SW 1271 (cell line): ENCODE data around the gene PLD1.
"Not testable (repeated sequence)": the region's sequence is repeated elsewhere in the genome, so short reads cannot be mapped to it uniquely, and the experiment has no call there.

Source experiments
- DNase-seq, 2 experiments: peaks; one replicate each; lab custom pipeline; 2025; lab: John Stamatoyannopoulos, UW

PLD1 gene, protein sequence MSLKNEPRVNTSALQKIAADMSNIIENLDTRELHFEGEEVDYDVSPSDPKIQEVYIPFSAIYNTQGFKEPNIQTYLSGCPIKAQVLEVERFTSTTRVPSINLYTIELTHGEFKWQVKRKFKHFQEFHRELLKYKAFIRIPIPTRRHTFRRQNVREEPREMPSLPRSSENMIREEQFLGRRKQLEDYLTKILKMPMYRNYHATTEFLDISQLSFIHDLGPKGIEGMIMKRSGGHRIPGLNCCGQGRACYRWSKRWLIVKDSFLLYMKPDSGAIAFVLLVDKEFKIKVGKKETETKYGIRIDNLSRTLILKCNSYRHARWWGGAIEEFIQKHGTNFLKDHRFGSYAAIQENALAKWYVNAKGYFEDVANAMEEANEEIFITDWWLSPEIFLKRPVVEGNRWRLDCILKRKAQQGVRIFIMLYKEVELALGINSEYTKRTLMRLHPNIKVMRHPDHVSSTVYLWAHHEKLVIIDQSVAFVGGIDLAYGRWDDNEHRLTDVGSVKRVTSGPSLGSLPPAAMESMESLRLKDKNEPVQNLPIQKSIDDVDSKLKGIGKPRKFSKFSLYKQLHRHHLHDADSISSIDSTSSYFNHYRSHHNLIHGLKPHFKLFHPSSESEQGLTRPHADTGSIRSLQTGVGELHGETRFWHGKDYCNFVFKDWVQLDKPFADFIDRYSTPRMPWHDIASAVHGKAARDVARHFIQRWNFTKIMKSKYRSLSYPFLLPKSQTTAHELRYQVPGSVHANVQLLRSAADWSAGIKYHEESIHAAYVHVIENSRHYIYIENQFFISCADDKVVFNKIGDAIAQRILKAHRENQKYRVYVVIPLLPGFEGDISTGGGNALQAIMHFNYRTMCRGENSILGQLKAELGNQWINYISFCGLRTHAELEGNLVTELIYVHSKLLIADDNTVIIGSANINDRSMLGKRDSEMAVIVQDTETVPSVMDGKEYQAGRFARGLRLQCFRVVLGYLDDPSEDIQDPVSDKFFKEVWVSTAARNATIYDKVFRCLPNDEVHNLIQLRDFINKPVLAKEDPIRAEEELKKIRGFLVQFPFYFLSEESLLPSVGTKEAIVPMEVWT

DNA sequence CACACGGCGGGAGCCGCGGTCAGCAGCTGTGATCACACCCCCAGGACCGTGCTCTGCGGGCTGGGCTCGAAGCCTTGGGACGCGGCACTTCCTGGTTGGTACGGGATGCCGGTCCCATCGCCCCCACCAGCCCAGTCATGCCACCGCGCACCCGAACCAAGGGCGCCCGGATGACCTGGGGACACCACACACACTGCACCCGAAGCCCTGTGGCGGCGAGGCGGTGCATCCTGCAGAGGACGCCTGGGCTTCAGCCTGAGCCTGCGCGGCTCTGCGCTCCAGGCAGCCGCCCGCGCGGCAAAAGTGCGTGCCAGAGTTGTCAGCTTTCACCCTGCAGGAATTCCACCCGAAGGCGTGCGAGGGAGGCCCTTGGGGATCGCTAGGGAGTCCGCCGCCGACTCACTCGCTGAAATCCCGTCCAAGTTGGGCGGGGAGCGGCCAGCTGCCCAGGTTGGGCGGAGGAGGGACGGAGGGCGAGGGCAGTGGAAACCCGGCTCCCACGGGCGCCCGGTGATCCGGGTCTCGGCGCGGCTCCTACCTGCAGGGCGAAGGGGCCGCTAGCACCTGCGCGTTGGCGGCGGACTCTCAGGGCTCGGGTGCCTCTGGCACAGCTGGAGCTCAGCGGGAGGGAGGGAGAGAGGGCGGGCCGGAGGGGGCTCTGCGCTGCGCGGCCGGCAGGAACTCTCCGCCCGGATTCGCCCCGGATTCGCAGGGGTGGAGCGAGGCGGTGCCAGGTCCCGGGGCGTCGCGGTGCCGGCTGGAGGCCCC, at the start of gene PLD1:
PLD1 (minus strand) TSS at position 623 of the 768 bp plus-strand sequence. CDS start 72,432 bp downstream, outside the sequence.
- DNase-seq: peak; percentile 56 to 80

DNA sequence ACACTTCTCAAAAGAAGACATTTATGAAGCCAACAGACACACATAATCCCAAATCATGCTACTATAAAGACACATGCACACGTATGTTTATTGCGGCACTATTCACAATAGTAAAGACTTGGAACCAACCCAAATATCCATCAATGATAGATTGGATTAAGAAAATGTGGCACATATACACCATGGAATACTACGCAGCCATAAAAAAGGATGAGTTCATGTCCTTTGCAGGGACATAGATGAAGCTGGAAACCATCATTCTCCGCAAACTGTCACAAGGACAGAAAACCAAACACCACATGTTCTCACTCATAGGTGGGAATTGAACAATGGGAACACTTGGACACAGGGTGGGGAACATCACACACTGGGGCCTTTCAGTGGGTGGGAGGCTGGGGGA, 48.5 kb upstream of the PLD1 start:
- not testable (repeated sequence) for DNase-seq

DNA sequence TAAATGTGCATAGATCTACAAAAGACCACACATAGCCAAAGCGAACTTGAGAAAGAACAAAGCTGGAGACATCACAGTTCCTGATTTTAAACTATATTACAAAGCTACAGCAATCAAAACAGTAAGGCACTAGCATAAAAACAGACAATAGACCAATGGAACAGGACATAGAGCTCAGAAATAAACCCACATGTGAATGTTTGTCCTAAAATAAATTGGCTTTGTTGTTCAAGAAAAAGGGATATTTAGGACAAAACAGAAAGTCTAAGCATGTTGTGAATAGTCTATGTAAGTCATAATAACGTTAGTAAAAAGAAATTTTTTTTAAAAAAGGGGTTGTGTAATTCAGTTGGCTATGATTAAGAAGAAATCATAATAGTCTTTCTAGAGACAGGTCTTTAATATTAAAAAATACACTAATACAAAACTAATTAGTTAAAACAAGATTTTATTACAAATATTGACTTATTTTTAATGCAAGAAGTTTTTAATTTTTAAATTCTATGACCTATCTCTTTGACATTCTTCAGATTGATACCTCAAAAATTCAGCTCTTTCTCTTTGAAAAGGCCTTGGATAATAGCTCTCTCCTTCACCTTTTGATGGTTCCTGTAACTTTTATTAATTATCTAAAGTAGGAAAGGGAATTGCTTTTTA, 44.5 kb upstream of the PLD1 start:
- DNase-seq: no peak

DNA sequence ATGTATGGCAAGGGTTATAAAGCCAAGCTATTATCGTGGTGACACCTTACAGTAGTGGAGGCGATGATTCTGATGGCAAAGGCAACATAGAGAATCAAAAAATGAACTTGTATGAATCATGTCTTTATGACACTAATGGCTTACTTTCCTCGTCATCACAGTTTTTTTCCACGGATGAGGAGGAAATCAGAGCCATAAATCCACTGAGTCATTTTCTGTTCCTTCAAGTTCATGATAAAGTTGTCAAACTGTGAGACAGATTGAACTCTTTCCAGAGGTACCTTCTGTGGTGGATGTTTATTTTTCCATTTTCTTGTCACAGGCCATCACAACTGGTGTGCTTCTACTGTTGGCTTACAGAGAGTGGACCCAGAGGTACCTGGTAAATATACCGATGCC, 41.4 kb upstream of the PLD1 start:
- no peak for DNase-seq

DNA sequence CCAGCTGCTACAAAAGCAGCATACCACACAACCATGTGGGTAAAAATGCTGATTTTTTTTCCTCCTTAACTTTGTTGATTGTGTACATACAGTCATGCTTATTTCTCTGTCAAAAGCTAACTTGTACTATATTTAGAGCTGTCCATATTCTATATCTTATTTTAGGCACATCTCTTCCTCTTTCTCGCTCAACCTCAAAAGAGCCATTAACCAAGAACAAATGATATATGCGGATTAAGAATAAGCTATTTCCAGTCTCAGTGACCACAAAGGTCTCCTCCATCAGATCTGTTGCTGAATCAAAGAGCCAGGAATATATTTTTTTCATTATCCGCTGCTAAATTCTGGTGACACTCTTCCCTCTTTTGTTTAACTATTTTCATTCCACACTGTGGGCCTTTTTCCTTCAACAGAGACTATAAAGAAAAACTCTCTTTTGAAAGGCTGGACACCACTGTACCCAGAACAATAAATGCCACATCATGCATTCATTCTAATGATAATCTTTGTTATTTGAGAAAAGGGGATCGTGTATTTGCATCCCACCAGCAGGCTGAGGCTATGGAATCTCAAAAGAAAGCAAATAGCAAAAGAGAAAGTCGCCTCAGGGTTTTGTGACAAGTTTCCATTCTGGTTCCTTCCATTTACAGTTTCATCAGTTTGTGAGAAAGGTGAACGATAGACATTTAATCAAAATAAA, 40.8 kb upstream of the PLD1 start:
- no peak for DNase-seq

DNA sequence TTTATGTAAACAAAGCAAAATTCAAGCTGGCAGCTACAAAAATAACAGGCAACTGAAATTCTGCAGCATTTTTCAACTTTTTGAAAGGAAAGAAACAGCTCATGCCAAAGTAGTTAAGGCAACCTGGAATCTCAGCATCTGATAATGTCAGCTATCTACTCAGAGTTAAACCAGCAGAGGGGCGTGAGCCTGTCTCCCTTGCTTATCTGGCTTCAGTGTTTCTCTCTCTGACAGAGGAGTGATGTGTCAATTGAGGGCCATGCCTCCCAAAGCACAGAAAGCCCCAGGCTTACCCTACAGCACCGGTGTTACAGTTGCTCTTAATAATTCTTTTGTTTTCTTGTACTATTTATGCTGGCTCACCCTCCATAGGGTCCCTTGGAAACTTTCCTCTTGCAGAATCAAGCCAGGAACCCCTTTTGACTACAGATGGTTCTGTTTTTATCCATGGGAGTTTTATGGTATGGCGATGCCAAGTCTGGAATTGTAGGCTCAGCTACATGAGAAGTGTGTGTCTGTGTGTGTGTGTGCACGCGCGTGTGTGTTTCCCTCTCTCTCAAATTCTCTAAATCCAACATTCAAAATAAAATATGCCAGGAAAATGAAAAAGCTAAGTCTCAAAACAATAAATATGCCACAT, 40.2 kb upstream of the PLD1 start:
- no peak for DNase-seq

DNA sequence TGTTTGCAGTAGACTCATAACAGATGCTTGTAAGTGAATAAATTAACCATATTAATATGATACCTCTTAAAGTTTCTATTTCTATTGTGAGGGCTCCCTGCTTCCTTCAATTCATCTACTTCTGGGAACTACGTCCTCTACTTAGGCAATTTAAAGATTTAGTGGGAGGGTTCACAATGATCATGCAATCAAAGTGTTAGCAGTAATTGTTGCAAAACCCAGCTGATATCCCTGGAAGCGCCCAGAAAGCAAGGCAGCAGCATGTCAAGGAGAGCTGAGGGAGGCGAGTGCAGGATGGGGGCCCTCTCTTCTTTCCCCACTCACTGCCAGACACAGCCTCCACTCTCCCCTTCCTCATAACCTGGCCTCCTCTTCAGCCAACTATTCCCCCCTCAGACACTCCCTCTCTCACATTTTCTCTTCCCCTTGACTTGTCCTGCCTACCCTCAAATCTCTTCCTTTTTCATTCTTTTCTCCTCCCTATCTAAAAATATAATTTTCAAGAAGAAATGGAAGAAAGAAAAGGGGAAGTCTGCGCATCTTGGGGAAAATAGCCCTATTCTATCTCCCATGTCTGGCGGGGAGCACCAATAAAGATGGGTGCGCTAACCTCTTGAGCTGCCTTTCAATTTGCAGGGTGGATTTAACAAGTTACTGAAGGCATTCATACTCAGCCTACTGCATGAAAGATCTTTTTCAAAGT, 39.5 kb upstream of the PLD1 start:
- DNase-seq: no peak

DNA sequence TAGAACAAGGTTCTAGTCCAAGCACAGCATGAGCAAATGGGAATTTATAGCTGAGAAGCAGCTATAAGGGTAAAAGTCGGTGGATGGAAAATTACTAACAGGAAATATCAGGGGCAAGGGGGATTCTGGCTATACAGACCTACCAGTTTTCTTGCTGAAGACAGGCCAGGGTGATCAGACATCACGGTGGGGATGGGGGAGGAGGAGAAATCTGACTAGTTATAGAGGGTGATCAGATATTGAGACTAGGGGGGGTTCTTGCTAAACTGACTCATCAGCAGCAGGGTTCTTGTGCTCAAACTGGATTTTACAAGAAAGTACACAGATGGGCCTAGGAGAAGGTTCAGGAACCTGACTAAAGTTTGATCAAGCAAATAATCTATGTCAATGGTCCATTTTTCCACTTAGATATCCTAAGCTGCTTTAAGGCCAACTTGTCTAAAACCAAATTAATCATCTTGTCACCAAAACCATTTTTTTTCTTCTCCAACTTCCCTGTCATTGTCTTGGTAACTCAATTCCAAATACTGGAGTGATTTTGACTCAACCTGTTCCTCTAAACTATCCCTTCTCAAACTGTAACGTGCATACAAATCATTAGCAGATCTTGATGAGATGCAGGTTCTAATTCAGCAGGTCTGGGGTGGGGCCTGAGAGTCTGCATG, 37.4 kb upstream of the PLD1 start:
- DNase-seq: no peak

DNA sequence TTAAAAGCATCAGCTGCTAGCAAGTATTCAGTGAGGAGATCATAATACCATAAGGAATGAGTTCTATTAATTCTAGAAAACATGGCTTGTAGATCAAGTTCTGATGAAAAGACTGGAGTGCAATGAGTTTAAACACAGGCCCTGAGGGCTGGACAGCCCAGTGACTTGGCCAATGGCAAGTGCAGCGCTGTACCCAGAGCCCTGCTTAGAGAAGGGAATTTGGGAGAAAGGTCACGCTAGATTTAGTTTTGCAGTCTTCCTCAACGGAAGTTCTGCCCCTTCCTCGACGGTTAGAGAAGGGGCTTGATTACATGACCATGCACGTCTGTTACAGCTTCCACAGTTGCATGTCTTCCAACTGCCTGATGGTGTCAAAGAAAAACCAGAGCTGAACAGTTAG, 36.9 kb upstream of the PLD1 start:
- no peak for DNase-seq

DNA sequence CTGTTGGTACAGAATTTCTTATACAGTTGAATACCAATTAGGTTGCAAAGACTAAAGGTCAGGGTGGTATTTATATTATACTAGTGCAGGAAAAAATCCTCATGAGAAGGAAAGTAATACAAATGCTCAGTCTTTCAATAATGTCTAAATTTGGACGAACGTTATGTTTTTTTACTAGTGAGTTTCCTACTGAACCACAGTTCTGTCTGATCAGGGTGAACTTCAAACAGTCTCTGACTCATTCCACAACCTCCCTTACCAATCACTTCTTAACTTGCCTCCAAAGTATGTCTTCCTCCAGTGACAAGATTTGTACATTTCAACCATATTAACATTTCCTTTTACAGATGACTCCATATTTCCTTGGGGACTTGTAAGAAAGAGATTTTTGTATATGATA, 36.3 kb upstream of the PLD1 start:
- DNase-seq: no peak

DNA sequence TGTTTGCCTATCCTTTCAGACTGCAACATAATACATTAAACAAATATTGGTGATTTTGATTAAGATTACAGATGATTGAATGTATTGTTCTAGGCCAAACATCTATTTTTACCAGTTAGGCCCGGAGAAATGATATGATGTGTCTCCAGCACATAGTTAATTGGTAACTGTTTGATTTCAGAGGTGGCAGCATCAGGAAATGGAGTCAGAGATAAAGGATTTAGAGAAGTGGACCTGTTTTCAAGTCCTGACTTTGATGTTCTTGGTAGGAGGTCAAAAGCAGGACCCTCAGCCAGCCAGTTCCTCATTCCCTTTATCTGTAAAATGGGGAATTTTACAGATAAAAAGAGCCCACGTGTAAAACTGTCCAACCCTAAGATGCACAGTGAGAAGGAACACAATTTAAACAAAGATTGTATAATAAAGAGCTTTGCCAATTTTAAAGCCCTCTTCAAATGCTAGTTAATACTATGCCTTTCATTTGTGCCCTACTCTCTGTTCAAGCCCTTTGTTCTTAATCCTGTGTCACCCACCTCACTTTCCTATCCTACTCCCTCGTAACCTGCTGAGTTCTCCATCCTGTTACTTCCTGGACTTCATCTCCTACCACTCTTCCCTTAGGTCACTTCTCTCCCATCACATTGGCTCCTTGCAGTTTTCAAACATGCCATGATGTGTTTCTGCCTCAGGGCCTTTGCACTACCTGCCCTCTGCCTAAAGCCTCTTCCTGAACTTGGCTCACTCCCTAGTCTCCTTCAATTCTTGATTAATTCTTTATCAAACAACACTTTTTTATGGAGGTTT, 35.4 kb upstream of the PLD1 start:
- DNase-seq: no peak

DNA sequence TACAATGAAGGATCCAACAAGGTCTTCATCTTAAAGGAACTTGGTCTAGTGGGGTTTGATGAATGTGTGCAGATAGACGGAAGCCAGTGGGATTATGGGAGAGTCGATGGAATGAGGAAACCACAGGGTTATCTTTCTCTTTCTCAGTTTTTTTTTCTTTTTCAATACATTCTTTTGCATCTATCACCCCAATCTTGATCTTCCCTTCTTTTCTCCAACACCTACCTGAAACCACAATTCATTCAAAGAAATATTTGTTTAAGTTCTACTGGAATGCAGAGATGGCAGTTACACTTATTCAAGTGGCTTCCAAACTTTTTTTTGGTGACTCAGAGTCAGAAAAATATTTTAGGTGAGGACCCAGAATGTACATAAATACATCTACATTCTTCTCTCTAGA, 34.6 kb upstream of the PLD1 start:
- no peak for DNase-seq

DNA sequence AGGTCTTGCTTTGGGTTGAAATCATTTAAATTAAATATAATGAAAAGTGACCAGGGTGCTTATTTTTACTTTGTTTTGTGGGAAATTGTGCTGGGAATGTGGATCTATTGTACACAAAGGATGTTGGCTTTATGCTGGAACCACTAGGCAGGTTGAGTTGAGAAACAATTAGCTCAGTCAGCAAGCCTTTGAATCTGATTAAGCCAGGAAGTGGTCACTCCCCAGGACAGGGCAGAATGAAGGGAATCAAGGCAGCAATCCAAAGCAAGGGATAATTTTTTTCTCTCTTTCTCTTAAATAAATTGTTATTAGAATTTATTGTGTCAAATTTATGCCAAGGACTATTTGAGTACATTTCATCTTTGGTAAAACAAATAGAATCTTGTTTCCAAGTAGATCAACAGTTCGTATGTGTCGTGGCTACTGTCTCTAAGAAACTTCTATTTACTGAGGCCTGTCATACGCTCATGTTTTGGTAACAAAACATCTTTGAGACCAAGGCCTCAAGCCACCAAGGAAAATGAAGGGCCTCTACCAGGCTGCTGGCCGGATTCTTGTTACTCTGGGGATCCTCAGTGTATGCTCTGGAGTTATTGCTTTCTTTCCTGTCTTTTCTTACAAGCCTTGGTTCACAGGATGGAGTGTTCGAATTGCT, 32.7 kb upstream of the PLD1 start, which contains the start of gene TMEM212:
TMEM212 (plus strand) TSS at position 486 of the 655 bp plus-strand sequence; CDS start at position 521, 35 bp downstream.
- peak in 1 of 2 experiments; percentile 39 for DNase-seq

DNA sequence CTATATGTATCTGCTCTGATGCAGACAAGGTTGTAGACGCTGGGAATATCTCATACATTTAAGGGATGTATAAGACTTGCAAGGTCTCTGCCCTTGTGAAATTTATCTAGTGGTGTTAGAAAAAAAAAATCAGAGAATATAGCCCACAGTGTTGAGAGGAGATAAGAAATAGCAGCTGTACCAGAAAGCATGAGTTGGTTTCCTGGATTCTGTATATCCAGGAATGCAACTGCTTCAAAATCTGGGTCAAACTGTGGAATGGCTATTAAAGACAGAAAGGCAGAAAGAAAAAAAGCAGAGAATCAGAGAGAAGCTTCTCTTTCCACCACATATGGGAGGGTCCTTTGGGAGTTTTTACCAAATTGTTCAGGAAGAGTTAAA, 31.3 kb upstream of the PLD1 start:
- DNase-seq: no peak

DNA sequence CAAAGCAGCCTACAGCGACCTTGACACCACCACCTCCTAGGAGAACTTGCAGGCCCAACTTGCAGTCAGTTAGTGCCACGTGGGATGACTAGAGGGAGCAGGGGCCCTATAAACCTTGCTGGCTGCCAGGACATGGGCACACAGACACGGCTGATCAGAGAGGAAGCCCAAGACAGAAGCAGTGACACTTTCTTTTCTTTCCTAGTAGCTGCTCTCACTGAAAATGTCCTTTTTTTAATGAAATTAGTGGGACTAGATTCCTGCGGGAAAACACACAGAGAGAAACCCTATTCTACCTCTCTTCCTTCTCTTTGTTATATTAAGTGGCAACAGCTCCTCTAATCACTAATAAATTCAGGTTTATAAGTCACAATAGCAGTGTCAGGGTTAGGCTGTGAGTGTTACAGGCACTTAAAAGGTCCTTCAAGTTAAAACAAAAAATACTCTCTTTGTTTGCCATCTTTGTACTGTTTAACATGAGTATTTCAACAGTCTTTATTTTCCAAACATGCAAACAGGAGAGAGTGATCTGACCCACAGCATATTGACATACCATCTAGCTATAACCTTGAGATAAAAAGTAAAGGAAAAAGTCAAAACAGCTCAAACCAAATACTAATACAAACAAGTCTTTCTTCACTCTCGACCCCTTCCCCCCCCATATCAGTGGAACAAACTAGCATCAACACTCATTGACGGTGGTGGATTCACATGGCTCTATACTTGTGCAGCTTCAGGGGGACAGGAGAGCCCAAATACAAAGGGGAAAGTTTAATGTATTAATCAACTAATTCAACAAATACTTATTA, 30.7 kb upstream of the PLD1 start:
- no peak for DNase-seq

DNA sequence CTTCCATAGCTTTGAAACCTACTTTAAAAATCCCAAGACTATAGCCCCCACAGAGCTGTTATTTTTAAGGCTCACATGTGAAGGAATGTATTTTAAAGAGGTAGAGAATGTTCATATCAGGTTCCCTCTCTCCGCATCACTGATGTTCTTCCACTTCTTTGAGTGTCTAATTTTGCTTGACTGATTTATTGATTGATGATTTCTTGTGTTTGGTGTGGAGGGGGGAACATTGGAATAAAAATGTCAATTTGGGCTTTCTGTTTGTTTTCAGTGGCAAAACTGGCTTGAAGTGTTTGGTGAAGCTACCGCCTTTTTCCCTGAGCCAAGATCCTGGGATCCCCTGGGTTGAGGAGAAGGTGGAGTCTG, 30.1 kb upstream of the PLD1 start:
- DNase-seq: no peak

DNA sequence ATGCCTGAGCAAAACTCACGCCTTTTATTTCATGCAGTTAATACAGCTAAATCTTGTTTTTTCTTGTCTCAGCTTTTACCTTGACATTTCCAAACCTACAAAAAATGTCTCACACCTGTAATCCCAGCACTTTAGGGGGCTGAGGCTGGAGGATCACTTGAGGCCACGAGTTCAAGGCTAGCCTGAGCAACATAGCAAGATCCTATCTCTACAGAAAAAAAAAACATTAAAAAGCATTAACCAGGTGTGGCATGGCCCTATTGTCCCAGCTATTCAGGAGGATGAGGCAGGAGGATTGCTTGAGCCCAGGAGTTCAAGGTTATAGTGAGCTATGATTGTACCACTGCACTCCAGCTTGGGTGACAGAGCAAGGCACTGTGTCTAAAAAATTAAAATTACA, 29.0 kb upstream of the PLD1 start:
- DNase-seq: no peak
